HG03159 (cell line): ENCODE data around the gene ZNF587B.
A peak's percentile ranks its signal among the peaks of the same experiment; 100 is the strongest.
"Not testable (repeated sequence)": the region's sequence is repeated elsewhere in the genome, so short reads cannot be mapped to it uniquely, and the experiment has no call there.

Experiments
- ATAC-seq: cut with Tn5 transposase; IDR thresholded peaks from one replicate; pipeline ENCODE4 v1.9.1; 2021; ENCODE audit warnings: mild to moderate bottlenecking, moderate library complexity; ENCODE audit not compliant: unreplicated experiment

The ZNF587B gene

DNA sequence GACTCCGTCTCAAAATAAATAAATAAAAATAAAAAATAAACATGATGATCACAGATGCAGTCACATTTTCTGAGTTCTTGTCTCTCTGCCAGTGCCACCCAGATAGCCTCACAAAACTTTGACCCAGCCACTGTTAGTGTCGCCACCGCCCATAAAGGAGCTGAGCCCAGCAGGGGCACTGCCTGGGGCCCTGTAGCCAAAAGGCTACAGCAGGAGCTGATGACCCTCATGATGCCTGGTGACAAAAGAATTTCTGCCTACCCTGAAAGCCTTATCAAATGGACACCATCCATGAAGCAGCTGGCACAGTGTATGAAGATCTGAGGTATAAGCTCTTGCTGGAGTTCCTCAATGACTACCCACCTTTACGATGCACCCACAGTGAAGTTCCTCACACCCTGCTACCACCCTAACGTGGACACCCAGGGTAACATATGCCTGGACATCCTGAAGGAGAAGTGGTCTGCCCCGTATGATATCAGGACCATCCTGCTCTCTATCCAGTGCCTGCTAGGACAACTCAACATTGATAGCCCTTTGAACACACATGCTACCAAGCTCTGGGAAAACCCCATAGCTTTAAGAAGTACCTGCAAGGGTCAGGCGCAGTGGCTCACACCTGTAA is 37.9 kb downstream of the ZNF587B start:
- ATAC-seq = no peak

DNA sequence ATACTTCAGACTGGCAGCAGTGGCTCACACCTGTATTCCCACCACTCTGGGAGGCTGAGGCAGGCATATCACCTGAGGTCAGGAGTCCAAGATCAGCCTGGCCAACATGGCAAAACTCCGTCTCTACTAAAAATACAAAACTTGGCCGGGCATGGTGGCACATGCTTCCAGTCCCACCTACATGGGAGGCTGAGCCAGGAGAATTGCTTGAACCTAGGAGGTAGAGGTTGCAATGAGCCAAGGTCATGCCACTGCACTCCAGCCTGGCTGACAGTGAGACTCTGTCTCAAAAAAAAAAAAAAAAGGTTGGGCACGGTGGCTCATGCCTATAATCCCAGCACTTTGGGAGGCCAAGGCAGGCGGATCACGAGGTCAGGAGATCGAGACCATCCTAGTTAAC is 39.6 kb downstream of the ZNF587B start:
- ATAC-seq = not testable (repeated sequence)

DNA sequence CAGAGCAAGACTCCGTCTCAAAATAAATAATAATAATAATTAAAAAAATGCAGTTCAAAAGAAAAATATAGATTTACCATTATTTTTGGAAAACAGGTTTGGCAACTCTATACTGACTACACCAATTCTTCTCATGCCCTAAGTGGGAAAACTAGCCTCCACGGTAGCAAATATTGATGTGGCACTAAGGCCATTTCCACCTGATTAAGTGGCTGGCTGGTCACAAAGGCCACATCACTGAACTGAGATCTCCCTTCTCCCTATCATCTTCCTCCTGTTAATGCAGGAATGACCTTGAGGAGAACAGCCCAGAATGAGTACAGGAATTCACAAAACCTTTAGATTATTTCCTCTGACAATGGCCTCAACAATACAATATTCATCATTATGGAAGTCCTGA is 40.1 kb downstream of the ZNF587B start:
- no peak for ATAC-seq

DNA sequence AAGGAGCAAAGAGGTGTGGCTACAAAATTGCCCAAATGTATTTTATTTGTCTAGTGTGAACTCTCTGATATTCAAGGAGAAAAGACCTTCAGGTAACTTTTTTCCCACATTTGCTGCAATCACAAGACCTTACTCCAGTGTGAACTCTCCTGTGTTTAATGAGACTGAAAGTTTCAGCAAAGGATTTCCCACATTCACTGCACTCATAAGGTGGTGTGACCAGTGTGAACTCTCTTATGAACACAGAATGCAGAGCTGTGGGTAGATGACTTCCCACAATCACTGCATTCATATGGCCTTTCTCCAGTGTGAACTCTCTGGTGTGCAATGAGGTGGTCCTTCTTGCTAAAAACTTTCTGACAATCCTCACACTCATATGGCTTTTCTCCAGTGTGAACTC is 42.4 kb downstream of the ZNF587B start:
- no peak for ATAC-seq

DNA sequence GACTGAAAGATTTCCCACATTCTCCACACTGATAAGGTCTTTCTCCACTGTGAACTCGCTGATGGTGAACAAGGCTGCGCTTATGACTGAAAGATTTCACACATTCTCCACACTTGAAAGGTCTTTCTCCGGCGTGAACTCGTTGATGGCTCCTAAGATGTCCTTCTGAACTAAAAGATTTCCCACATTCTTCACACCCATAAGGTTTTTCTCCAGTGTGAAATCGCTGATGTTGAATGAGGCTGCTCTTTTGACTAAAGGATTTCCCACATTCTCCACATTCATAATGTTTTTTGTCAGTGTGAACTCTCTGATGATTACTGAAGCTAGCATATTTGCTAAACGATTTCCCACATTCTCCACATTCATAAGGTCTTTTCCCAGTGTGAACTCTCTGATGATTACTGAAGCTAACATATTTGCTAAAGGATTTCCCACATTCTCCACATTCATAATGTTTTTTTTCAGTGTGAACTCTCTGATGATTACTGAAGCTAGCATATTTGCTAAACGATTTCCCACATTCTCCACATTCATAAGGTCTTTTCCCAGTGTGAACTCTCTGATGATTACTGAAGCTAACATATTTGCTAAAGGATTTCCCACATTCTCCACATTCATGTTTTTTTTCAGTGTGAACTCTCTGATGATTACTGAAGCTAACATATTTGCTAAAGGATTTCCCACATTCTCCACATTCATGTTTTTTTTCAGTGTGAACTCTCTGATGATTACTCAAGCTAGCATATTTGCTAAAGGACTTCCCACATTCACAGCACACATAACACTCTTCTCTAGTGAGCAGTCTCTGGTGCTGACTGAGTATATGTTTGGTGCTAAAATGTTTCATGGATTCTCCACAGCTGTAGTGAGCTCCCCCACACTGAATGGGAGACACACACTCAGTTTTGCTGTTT is 44.0 kb downstream of the ZNF587B start:
- ATAC-seq = not testable (repeated sequence)

DNA sequence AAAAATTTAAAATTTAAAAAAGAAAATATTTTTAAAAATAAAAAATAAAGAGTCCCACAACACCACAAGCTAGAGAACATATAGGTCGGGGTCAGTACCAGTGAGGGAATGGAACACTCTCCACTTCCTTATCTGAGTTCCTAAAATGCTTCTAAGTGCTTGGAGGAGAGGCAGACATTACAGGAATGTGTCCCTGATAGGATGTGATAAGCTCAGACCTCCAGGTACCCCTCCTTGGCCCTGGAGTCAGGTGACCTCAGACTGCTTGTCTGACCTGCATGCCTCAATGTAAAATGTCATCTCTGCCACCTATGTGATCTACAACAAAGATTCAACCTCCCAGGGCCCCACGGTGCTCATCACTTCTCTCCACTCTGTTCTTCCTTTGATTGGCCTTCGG is 55.9 kb downstream of the ZNF587B start:
- ATAC-seq = no peak

DNA sequence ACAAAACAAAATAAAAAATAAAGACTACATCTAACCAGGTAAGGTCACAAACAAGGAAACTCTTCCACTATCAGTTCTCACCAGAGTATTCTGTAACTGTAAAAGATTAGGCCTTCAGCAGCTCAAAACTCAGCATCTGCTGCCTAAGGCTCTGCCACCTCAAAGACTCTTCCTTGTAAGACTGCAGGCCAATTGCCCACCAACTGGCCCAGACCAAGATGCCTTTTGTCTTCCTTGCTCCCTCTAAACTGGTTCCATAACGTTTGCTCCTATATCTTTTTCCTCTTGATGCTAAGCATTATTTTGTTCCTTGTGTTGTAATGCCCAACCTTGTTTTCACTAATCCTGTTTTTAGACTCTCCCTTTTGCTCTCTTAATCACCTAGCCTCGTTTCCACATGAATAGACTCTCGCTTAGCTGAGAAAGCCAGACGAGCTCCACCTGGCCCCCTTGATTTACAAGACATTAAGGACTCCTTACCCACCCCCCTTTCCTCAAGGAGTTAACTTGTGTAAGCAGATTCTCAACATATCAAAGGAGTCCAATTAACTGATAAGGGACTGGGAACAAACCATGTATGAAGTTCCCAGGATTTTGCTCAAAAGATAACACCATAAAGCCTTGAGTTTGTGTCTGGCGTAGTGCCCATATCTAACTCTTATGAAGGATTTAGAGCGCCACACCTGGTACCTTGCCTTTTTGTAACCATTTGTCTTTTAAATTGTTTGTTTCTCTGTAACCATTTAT is 57.3 kb downstream of the ZNF587B start:
- ATAC-seq = no peak

DNA sequence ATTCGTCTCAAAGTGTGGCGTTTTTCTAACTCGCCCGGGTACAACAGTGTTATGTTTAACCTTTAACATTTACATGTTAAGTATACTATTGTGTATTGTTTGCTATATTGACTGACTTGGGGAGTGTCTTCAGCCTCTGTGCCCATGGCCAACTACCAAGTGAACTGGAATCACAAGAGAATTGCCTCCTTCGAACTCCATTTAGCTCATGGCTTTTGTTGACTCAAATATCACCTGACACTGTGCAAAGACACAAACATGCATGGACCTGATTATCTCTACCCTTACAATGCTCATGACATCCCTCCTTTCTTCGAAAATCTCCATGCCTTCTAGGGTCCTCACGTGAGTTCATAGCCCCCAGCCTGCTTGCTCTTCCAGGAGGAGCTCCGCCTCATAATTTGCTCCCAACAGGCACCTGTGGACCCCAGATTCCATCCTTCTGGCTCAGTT is 58.0 kb downstream of the ZNF587B start:
- no peak for ATAC-seq

DNA sequence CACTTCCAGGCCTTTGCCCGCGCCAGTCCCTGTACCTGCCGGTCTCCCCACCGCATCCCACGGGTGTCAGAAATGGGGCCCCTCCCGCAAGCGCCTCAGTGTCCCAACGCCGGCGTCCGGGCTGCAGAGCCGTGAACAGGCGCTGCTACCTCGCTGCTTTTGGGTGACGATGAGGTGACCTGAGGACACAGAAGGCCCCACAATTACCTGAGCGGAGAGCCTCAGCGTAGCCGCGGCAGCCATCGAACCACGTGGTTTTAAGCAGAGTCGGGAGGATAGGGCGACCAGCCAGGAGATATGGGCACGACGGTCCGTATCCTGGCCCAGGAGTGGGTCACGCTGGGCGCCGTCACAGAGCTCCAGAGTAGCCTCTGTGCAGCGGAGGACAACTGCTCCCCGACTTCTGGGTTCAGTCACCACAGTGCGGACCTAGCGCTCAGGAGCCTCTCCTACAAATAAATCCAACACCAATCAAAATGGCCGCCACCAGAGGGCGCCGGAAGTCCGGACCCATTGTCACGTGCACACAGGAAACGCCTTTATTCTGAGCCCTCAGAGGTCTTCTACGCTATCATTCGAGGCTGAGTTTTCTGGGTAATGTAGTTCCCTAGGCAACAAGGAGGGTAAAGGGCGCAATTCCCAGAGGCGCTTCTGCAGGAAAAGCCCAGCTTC is 58.6 kb downstream of the ZNF587B start, which contains the start of gene ZNF814:
ZNF814 (minus strand) TSS at position 478 of the 672 bp plus-strand sequence; CDS start at position 243, 235 bp downstream.
- ATAC-seq = peak; percentile 77

DNA sequence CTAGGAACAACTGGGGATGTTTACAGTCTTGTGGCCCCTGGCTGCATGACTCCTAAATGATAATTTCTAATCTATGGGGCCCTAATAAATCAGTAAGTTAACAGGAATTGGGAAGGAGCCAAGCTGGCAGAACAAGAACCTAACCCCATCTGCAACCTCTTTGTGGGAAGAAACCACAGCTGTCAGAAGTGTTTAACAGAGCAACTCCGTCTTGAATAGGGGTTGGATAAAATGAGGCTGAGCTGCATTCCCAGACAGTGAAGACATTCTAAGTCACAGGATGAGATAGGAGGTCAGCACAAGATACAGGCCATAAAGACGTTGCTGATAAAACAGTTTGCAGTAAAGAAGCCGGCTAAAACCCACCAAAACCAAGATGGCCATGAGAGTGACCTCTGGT is 60.6 kb downstream of the ZNF587B start:
- ATAC-seq = not testable (repeated sequence)
